WTC11 (cell line): ENCODE data around the gene ATRIP. TPM values are rescaled to one million over a fixed set of nuclear protein-coding genes. Genes with fewer than 3 reads are reported as not detected.

Experiments used
- ATAC-seq: fragments of 200-7000 bp; cut with Tn5 transposase; 2 replicates; pipeline ENCODE4 v1.10.0; 2021; ENCODE audit warnings: mild to moderate bottlenecking, moderate library complexity
- CTCF ChIA-PET: fragments of 300-600 bp; sonication (Branson Sonifier 250); formaldehyde crosslinking; loops from one replicate; lab custom pipeline; 2021; ENCODE audit warnings: antibody characterized with exemption; lab: Charles Lee
- POLR2A ChIA-PET: fragments of 350-600 bp; sonication (Branson Sonifier 250); formaldehyde crosslinking; loops from one replicate; lab custom pipeline; 2021; ENCODE audit warnings: antibody characterized with exemption; lab: Charles Lee
- DNase-seq: peaks from one replicate; pipeline ENCODE4 v3.0.0; 2021; ENCODE audit warnings: low spot score
- H3K27ac Mint-ChIP-seq: 2 replicates; pipeline ENCODE4 v1.8.0; 2021; ENCODE audit warnings: mixed read lengths
- H3K27me3 Mint-ChIP-seq: 2 replicates; pipeline ENCODE4 v1.8.0; 2021; ENCODE audit warnings: low read depth, mild to moderate bottlenecking, moderate library complexity, mixed read lengths
- H3K36me3 Mint-ChIP-seq: 2 replicates; pipeline ENCODE4 v1.8.0; 2021; ENCODE audit warnings: mixed read lengths
- H3K4me1 Mint-ChIP-seq: 2 replicates; pipeline ENCODE4 v1.8.0; 2022; ENCODE audit warnings: mixed read lengths
- H3K4me3 Mint-ChIP-seq: 2 replicates; pipeline ENCODE4 v1.8.0; 2021; ENCODE audit warnings: mild to moderate bottlenecking, moderate library complexity, mixed read lengths
- H3K9me3 Mint-ChIP-seq: 2 replicates; pipeline ENCODE4 v1.8.0; 2021; ENCODE audit warnings: mixed read lengths
- CREM ChIP-seq: sonication (generic); formaldehyde crosslinking; IDR thresholded peaks from 2 replicates; pipeline ENCODE4 v1.8.1; 2022; ENCODE audit warnings: mild to moderate bottlenecking, missing genetic modification reagents, moderate library complexity
- GABPB1 ChIP-seq: sonication (generic); formaldehyde crosslinking; IDR thresholded peaks from 2 replicates; pipeline ENCODE4 v1.8.1; 2023; ENCODE audit warnings: mild to moderate bottlenecking, missing genetic modification reagents
- GTF2I ChIP-seq: fragments of 250-450 bp; sonication (Bioruptor Pico); conservative IDR thresholded peaks from 2 replicates; pipeline ENCODE4 v1.4.0; 2021; ENCODE audit warnings: mild to moderate bottlenecking
- JUN ChIP-seq: sonication (generic); formaldehyde crosslinking; IDR thresholded peaks from 2 replicates; pipeline ENCODE4 v1.8.0; 2023; ENCODE audit warnings: mild to moderate bottlenecking, missing genetic modification reagents
- NR1H2 ChIP-seq: sonication (generic); formaldehyde crosslinking; IDR thresholded peaks from 2 replicates; pipeline ENCODE4 v1.9.0; 2021; ENCODE audit warnings: mild to moderate bottlenecking, moderate library complexity, missing genetic modification reagents
- PRRX2 ChIP-seq: fragments of 250-450 bp; sonication (Bioruptor Pico); IDR thresholded peaks from 2 replicates; pipeline ENCODE4 v1.8.0; 2021; ENCODE audit warnings: mild to moderate bottlenecking
- RORB ChIP-seq: fragments of 250-450 bp; sonication (Bioruptor Pico); IDR thresholded peaks from 2 replicates; pipeline ENCODE4 v1.9.0; 2021; ENCODE audit warnings: mild to moderate bottlenecking
- TP53 ChIP-seq: sonication (generic); formaldehyde crosslinking; IDR thresholded peaks from 2 replicates; pipeline ENCODE4 v1.8.1; 2023; ENCODE audit warnings: mild to moderate bottlenecking, missing genetic modification reagents
- ZBTB21 ChIP-seq: sonication (generic); formaldehyde crosslinking; IDR thresholded peaks from 2 replicates; pipeline ENCODE4 v1.8.1; 2023; ENCODE audit warnings: mild to moderate bottlenecking, missing genetic modification reagents, borderline replicate concordance
- ZNF138 ChIP-seq: sonication (generic); formaldehyde crosslinking; conservative IDR thresholded peaks from 2 replicates; pipeline ENCODE4 v1.8.1; 2022; ENCODE audit warnings: mild to moderate bottlenecking, moderate library complexity, missing genetic modification reagents
- ZNF219 ChIP-seq: sonication (generic); formaldehyde crosslinking; IDR thresholded peaks from 2 replicates; pipeline ENCODE4 v1.8.0; 2023; ENCODE audit warnings: missing genetic modification reagents, mild to moderate bottlenecking, borderline replicate concordance
- ZNF263 ChIP-seq: sonication (generic); formaldehyde crosslinking; IDR thresholded peaks from 2 replicates; pipeline ENCODE4 v1.8.1; 2022; ENCODE audit warnings: low read depth, mild to moderate bottlenecking, moderate library complexity, missing genetic modification reagents
- ZNF396 ChIP-seq: fragments of 250-450 bp; sonication (Bioruptor Pico); IDR thresholded peaks from 2 replicates; pipeline ENCODE4 v1.8.0; 2021; ENCODE audit warnings: mild to moderate bottlenecking, moderate library complexity, borderline replicate concordance
- ZNF423 ChIP-seq: fragments of 250-450 bp; sonication (Bioruptor Pico); IDR thresholded peaks from 2 replicates; pipeline ENCODE4 v2.1.2; 2022; ENCODE audit warnings: mild to moderate bottlenecking, moderate library complexity
- ZNF671 ChIP-seq: fragments of 250-450 bp; sonication (Bioruptor Pico); IDR thresholded peaks from 2 replicates; pipeline ENCODE4 v1.8.0; 2021; ENCODE audit warnings: mild to moderate bottlenecking
- total RNA-seq: library from RNA; stranded (reverse); gene quantifications from 3 replicates; pipeline ENCODE4 v1.2.3, GENCODE V29; 2021
- TF ChIP-seq, protein P1 (sequence below): sonication (generic); formaldehyde crosslinking; IDR thresholded peaks from 2 replicates; pipeline ENCODE4 v1.8.0; 2022; ENCODE audit warnings: mild to moderate bottlenecking, missing genetic modification reagents
- TF ChIP-seq, protein P2 (sequence below): sonication (generic); formaldehyde crosslinking; conservative IDR thresholded peaks from 2 replicates; pipeline ENCODE4 v1.8.1; 2022; ENCODE audit warnings: mild to moderate bottlenecking, missing genetic modification reagents
- TF ChIP-seq, protein P3 (sequence below): sonication (generic); formaldehyde crosslinking; IDR thresholded peaks from 2 replicates; pipeline ENCODE4 v1.8.0; 2022; ENCODE audit warnings: mild to moderate bottlenecking, missing genetic modification reagents
- TF ChIP-seq, protein P4 (sequence below): sonication (generic); formaldehyde crosslinking; IDR thresholded peaks from 2 replicates; pipeline ENCODE4 v1.8.1; 2022; ENCODE audit warnings: low read depth, mild to moderate bottlenecking, moderate library complexity, missing genetic modification reagents, borderline replicate concordance
- TF ChIP-seq, protein P5 (sequence below): fragments of 200-600 bp; IDR thresholded peaks from 2 replicates; pipeline ENCODE4 v1.8.0; 2022; ENCODE audit warnings: antibody characterized with exemption
- TF ChIP-seq, protein P6 (sequence below): sonication (generic); formaldehyde crosslinking; IDR thresholded peaks from 2 replicates; pipeline ENCODE4 v1.8.0; 2022; ENCODE audit warnings: mild to moderate bottlenecking, missing genetic modification reagents
- TF ChIP-seq, protein P7 (sequence below): sonication (generic); formaldehyde crosslinking; IDR thresholded peaks from 2 replicates; pipeline ENCODE4 v1.8.1; 2023; ENCODE audit warnings: mild to moderate bottlenecking, missing genetic modification reagents, borderline replicate concordance

The ATRIP gene
- total RNA-seq, 1 experiment from 2014 or later: 18.2 TPM

DNA sequence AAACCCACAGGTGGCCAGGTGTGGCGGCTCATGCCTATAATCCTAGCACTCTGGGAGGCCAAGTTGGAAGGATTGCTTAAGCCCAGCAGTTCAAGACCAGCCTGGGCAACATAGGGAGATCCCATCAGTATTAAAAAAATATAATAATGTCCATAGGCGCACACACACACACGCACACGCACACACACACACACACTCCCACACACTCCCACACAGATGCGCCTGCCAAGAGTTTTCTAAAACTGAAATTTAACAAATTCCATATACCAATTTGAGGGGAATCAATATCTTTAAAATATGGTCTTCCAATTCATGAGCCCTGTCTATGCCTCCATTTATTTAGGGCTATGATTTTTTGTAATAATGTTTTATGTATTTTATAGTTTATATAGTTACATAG, 40.4 kb downstream of the ATRIP start:
- DNase-seq (no peak), ATAC-seq (no peak)
- H3K36me3 Mint-ChIP-seq: peaks cover 6% of the 10 kb centered on the region; the same call in 1 of the 2 replicates
- ChIA-PET POLR2A (no interaction called here), CTCF (no interaction called here)
- no peak overlapping the region for H3K4me3 Mint-ChIP-seq
- H3K4me1 Mint-ChIP-seq: peaks cover 18% of the 10 kb centered on the region
- H3K9me3 Mint-ChIP-seq: peaks cover 6% of the 10 kb centered on the region; the same call in 1 of the 2 replicates
- H3K27ac Mint-ChIP-seq: no peak overlapping the region
- TF ChIP-seq GABPB1 (no peak), TP53 (CRISPR knock-in tag) (no peak), ZNF138 (CRISPR knock-in tag) (no peak), ZNF263 (CRISPR knock-in tag) (no peak), ZNF219 (no peak), ZNF671 (CRISPR knock-in tag) (no peak), ZNF423 (CRISPR knock-in tag) (no peak)
- TF ChIP-seq, protein P1, sequence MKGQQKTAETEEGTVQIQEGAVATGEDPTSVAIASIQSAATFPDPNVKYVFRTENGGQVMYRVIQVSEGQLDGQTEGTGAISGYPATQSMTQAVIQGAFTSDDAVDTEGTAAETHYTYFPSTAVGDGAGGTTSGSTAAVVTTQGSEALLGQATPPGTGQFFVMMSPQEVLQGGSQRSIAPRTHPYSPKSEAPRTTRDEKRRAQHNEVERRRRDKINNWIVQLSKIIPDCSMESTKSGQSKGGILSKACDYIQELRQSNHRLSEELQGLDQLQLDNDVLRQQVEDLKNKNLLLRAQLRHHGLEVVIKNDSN (CRISPR knock-in tag): no peak
- TF ChIP-seq, protein P2, sequence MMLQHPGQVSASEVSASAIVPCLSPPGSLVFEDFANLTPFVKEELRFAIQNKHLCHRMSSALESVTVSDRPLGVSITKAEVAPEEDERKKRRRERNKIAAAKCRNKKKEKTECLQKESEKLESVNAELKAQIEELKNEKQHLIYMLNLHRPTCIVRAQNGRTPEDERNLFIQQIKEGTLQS: no peak
- no peaks in the 10 kb centered on the region for H3K27me3 Mint-ChIP-seq

DNA sequence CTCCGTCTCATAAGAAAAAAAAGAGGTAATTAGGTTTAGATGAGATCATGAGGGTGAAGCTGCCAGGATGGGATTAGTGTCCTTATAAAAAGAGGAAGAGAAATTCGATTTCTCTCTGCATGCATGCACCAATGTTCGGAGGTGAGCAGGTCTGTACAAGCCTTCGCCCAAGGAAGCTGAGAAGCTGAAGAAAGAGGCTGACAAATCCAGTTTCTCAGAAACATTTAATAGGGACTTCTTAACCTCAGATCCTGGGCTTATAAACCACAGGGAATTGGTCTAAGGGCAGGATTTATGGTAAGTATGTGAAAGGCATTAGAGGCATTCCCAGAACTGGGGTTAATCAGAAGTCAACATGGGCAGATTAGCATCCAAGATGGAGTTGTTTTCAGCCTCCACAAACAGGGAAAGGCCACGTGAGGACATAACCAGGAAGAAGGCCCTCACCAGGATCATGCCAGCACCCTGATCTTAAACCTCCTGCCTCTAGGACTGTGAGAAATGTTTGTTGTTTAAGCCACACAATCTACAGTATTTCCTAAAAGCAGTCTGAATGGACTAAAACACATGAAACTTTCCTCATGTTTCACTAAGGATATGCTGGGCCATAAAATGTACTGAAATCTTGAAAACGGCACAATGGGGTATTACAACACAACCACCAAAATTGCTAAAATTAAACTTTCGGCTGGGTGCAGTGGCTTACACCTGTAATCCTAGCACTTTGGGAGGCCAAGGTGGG, 46.1 kb downstream of the ATRIP start:
- ATAC-seq (no peak), DNase-seq (no peak)
- H3K27ac Mint-ChIP-seq: no peak overlapping the region
- TF ChIP-seq, protein P3, sequence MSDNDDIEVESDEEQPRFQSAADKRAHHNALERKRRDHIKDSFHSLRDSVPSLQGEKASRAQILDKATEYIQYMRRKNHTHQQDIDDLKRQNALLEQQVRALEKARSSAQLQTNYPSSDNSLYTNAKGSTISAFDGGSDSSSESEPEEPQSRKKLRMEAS (CRISPR knock-in tag): no peak
- TF ChIP-seq RORB (CRISPR knock-in tag) (no peak), GTF2I (CRISPR knock-in tag) (no peak), JUN (CRISPR knock-in tag) (no peak), ZBTB21 (CRISPR knock-in tag) (no peak), CREM (no peak), NR1H2 (CRISPR knock-in tag) (no peak), PRRX2 (CRISPR knock-in tag) (no peak), ZNF396 (no peak)
- TF ChIP-seq, protein P4, sequence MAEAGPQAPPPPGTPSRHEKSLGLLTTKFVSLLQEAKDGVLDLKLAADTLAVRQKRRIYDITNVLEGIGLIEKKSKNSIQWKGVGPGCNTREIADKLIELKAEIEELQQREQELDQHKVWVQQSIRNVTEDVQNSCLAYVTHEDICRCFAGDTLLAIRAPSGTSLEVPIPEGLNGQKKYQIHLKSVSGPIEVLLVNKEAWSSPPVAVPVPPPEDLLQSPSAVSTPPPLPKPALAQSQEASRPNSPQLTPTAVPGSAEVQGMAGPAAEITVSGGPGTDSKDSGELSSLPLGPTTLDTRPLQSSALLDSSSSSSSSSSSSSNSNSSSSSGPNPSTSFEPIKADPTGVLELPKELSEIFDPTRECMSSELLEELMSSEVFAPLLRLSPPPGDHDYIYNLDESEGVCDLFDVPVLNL (CRISPR knock-in tag): no peak
- TF ChIP-seq, protein P5, sequence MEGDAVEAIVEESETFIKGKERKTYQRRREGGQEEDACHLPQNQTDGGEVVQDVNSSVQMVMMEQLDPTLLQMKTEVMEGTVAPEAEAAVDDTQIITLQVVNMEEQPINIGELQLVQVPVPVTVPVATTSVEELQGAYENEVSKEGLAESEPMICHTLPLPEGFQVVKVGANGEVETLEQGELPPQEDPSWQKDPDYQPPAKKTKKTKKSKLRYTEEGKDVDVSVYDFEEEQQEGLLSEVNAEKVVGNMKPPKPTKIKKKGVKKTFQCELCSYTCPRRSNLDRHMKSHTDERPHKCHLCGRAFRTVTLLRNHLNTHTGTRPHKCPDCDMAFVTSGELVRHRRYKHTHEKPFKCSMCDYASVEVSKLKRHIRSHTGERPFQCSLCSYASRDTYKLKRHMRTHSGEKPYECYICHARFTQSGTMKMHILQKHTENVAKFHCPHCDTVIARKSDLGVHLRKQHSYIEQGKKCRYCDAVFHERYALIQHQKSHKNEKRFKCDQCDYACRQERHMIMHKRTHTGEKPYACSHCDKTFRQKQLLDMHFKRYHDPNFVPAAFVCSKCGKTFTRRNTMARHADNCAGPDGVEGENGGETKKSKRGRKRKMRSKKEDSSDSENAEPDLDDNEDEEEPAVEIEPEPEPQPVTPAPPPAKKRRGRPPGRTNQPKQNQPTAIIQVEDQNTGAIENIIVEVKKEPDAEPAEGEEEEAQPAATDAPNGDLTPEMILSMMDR: no peak
- TF ChIP-seq, protein P6, sequence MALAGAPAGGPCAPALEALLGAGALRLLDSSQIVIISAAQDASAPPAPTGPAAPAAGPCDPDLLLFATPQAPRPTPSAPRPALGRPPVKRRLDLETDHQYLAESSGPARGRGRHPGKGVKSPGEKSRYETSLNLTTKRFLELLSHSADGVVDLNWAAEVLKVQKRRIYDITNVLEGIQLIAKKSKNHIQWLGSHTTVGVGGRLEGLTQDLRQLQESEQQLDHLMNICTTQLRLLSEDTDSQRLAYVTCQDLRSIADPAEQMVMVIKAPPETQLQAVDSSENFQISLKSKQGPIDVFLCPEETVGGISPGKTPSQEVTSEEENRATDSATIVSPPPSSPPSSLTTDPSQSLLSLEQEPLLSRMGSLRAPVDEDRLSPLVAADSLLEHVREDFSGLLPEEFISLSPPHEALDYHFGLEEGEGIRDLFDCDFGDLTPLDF (CRISPR knock-in tag): no peak
- TF ChIP-seq, protein P7, sequence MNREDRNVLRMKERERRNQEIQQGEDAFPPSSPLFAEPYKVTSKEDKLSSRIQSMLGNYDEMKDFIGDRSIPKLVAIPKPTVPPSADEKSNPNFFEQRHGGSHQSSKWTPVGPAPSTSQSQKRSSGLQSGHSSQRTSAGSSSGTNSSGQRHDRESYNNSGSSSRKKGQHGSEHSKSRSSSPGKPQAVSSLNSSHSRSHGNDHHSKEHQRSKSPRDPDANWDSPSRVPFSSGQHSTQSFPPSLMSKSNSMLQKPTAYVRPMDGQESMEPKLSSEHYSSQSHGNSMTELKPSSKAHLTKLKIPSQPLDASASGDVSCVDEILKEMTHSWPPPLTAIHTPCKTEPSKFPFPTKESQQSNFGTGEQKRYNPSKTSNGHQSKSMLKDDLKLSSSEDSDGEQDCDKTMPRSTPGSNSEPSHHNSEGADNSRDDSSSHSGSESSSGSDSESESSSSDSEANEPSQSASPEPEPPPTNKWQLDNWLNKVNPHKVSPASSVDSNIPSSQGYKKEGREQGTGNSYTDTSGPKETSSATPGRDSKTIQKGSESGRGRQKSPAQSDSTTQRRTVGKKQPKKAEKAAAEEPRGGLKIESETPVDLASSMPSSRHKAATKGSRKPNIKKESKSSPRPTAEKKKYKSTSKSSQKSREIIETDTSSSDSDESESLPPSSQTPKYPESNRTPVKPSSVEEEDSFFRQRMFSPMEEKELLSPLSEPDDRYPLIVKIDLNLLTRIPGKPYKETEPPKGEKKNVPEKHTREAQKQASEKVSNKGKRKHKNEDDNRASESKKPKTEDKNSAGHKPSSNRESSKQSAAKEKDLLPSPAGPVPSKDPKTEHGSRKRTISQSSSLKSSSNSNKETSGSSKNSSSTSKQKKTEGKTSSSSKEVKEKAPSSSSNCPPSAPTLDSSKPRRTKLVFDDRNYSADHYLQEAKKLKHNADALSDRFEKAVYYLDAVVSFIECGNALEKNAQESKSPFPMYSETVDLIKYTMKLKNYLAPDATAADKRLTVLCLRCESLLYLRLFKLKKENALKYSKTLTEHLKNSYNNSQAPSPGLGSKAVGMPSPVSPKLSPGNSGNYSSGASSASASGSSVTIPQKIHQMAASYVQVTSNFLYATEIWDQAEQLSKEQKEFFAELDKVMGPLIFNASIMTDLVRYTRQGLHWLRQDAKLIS (CRISPR knock-in tag): no peak
- TF ChIP-seq, all 79 proteins: peak for 0
- Mint-ChIP-seq H3K4me3 (no peak overlapping the region), H3K9me3 (0 out of 2 replicates have a peak, but pooled peaks cover 3% of the 10 kb centered on the region), H3K4me1 (peaks cover 22% of the 10 kb centered on the region), H3K27me3 (no peaks in the 10 kb centered on the region), H3K36me3 (peaks cover 21% of the 10 kb centered on the region)
- POLR2A ChIA-PET: no interaction called here
- CTCF ChIA-PET: interaction anchor here (0.6 to 1.9 kb wide), 2 partner anchors 20 to 56 kb away, joined by 3 to 6 read pairs; no protein-coding TSS in a partner anchor
